OCI-LY1 (cell line): ENCODE data around the gene OSBPL1A.

Experiments used
- EZH2 ChIP-seq: fragments of 200-600 bp; sonication (generic), shearing (Covaris generic); IDR thresholded peaks from 2 replicates; pipeline ENCODE4 v1.8.0; 2017; ENCODE audit warnings: borderline replicate concordance, mixed run types, mild to moderate bottlenecking, antibody characterized with exemption, low read length, moderate library complexity, mixed read lengths
- TF ChIP-seq, protein P1 (sequence below): fragments of 200-600 bp; sonication (generic), shearing (Covaris generic); IDR thresholded peaks from 2 replicates; pipeline ENCODE4 v1.5.1; 2017; ENCODE audit warnings: mild to moderate bottlenecking, antibody characterized with exemption, low read length, moderate library complexity, mixed read lengths

DNA sequence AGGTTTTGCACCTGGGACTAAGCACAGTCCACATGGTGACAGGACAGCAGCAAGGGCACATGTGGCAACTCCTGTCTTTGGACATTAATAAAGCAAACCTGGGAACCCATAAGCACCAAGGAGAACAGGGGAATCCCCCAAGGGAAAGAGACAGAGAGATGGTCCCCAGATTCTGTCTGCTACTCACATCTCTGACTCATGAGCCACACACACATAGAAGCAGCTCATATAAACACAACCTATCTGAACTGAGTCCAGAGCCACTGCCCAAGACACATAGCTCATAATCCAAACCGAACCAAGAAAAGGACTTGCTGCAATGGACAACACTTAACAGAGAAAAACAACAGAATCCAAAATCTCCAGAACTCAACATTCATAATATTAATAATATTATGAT is 82.5 kb downstream of the OSBPL1A start:
- TF ChIP-seq, protein P1, sequence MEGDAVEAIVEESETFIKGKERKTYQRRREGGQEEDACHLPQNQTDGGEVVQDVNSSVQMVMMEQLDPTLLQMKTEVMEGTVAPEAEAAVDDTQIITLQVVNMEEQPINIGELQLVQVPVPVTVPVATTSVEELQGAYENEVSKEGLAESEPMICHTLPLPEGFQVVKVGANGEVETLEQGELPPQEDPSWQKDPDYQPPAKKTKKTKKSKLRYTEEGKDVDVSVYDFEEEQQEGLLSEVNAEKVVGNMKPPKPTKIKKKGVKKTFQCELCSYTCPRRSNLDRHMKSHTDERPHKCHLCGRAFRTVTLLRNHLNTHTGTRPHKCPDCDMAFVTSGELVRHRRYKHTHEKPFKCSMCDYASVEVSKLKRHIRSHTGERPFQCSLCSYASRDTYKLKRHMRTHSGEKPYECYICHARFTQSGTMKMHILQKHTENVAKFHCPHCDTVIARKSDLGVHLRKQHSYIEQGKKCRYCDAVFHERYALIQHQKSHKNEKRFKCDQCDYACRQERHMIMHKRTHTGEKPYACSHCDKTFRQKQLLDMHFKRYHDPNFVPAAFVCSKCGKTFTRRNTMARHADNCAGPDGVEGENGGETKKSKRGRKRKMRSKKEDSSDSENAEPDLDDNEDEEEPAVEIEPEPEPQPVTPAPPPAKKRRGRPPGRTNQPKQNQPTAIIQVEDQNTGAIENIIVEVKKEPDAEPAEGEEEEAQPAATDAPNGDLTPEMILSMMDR = no peak
- no peak for TF ChIP-seq EZH2
